LNCaP clone FGC (cell line): ENCODE results near the gene JPH2.
A peak's percentile ranks its signal among the peaks of the same experiment; 100 is the strongest.

Source experiments
- DNase-seq: peaks from one replicate; pipeline ENCODE4 v3.0.0-alpha.2; 2011; ENCODE audit warnings: low read depth
- H3K4me3 ChIP-seq: 2 replicates; pipeline ENCODE4 v1.5.1; 2011; ENCODE audit warnings: mild to moderate bottlenecking, low read depth, low read length, control low read depth
- CTCF ChIP-seq: IDR thresholded peaks from 2 replicates; pipeline ENCODE4 v1.5.1; 2012; ENCODE audit warnings: mild to moderate bottlenecking; ENCODE audit not compliant: control insufficient read depth, insufficient read depth; ENCODE audit errors: extremely low read depth

JPH2 gene

GRCh38 chr20:44187772-44188709 lies 1.1 kb upstream of the JPH2 start:
- H3K4me3 ChIP-seq = no peak overlapping the region
- TF ChIP-seq CTCF = no peak
- DNase-seq = peak; percentile 27

- H3K4me3 ChIP-seq = no peak overlapping the region
- no peak for DNase-seq
- TF ChIP-seq CTCF = no peak
Observed at GRCh38 chr20:44186674-44187053, 324 bp downstream of the JPH2 start.

GRCh38 chr20:44186201-44186600 lies 787 bp downstream of the JPH2 start:
- DNase-seq = no peak
- TF ChIP-seq CTCF = no peak
- H3K4me3 ChIP-seq = no peak overlapping the region

GRCh38 chr20:44185574-44185973 lies 1.4 kb downstream of the JPH2 start:
- no peak for DNase-seq
- TF ChIP-seq CTCF = no peak
- H3K4me3 ChIP-seq = no peak overlapping the region

- H3K4me3 ChIP-seq = no peak overlapping the region
- no peak for TF ChIP-seq CTCF
- DNase-seq = no peak
Observed at GRCh38 chr20:44183282-44183681, 3.7 kb downstream of the JPH2 start.

- DNase-seq = no peak
- TF ChIP-seq CTCF = no peak
- no peak overlapping the region for H3K4me3 ChIP-seq
Observed at GRCh38 chr20:44182863-44183262, 4.1 kb downstream of the JPH2 start.
